Sigmoid colon (tissue), 4 donors: ENCODE results near the gene NOVA1.

Source experiments
- POLR2A ChIP-seq, 2 donors: fragments of 450-650 bp; IDR thresholded peaks; one replicate each; pipeline ENCODE4 v1.6.1; 2016; ENCODE audit warnings: antibody characterized with exemption in 2 of 2, mild to moderate bottlenecking in 2 of 2, moderate library complexity in 2 of 2
- POLR2AphosphoS5 ChIP-seq, 4 donors: sonication (generic); formaldehyde crosslinking; IDR thresholded peaks; one replicate each; pipeline ENCODE4 v1.6.1; 2017; ENCODE audit warnings: antibody characterized with exemption in 4 of 4
- TF ChIP-seq, protein P1 (sequence below), 4 experiments: fragments of 450-650 bp in 3 of 4; fragments of 200-600 bp in 1 of 4; IDR thresholded peaks; one replicate each; pipeline ENCODE4 v1.5.1; 2016 to 2019; ENCODE audit warnings: antibody characterized with exemption in 4 of 4, mild to moderate bottlenecking in 3 of 4, moderate library complexity in 2 of 4

DNA sequence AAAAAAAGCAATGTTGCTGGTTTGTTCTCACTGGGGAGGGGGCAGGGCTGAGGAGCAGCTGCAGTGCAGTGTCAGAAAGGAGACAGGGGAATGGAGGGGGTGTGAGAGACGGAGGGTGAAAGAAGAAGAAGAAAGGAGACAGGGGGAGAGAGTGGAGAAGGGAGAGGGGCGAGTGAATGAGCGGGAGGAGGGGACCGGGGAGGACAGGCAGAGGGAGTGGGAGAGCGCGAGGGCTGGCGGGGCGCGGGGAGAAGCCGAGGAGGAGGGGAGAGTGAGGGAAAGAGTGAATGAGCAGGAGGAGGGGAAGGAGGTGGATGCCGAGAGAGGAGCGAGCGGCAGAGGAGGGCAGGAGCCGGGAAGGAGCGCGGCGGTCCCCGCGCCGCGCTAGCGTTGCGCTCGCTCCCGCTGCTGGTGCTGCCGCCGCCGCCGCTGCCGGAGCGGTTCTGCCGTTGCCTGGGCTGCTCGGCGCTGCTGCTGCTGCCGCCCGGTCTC lies at the start of gene NOVA1:
- TF ChIP-seq, protein P1, sequence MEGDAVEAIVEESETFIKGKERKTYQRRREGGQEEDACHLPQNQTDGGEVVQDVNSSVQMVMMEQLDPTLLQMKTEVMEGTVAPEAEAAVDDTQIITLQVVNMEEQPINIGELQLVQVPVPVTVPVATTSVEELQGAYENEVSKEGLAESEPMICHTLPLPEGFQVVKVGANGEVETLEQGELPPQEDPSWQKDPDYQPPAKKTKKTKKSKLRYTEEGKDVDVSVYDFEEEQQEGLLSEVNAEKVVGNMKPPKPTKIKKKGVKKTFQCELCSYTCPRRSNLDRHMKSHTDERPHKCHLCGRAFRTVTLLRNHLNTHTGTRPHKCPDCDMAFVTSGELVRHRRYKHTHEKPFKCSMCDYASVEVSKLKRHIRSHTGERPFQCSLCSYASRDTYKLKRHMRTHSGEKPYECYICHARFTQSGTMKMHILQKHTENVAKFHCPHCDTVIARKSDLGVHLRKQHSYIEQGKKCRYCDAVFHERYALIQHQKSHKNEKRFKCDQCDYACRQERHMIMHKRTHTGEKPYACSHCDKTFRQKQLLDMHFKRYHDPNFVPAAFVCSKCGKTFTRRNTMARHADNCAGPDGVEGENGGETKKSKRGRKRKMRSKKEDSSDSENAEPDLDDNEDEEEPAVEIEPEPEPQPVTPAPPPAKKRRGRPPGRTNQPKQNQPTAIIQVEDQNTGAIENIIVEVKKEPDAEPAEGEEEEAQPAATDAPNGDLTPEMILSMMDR (IDR thresholded peaks at IDR 0.05) = no peak
- TF ChIP-seq POLR2AphosphoS5 (IDR thresholded peaks at IDR 0.05) = no peak
- no peak for TF ChIP-seq POLR2A (IDR thresholded peaks at IDR 0.05)
